ENCODE data around the gene DSCAML1. TPM values are rescaled to one million over a fixed set of nuclear protein-coding genes. Genes with fewer than 3 reads are reported as not detected.

DSCAML1 gene
- total RNA-seq, 4 donors from 2014 or later = 0.29 to 29.1 (median 3.4) TPM

GRCh38 chr11:117564321-117564720 is 232.7 kb downstream of the DSCAML1 start:
- no peak overlapping the region for H3K27ac ChIP-seq
- no peaks in the 10 kb centered on the region for H3K27me3 ChIP-seq
- intact Hi-C loops (cut with DNase I; ENCODE audit: low total_unique reads) = no loop called here
- DNase-seq = no peak
- H3K36me3 ChIP-seq = no peaks in the 10 kb centered on the region
- H3K9me3 ChIP-seq = no peaks in the 10 kb centered on the region
- no peak for TF ChIP-seq POLR2A (IDR thresholded peaks at IDR 0.05)
- no peak for TF ChIP-seq CTCF (IDR thresholded peaks at IDR 0.05)
- no peak overlapping the region for H3K4me3 ChIP-seq
- H3K4me1 ChIP-seq = no peaks in the 10 kb centered on the region

- TF ChIP-seq POLR2A (IDR thresholded peaks at IDR 0.05) (no peak), CTCF (IDR thresholded peaks at IDR 0.05) (no peak)
- intact Hi-C loops (cut with DNase I; ENCODE audit: low total_unique reads) = no loop called here
- no peak for DNase-seq
- Histone ChIP-seq H3K9me3 (no peaks in the 10 kb centered on the region), H3K4me3 (no peak overlapping the region), H3K27ac (no peak overlapping the region), H3K27me3 (no peaks in the 10 kb centered on the region), H3K4me1 (no peaks in the 10 kb centered on the region), H3K36me3 (no peaks in the 10 kb centered on the region)
Observed at GRCh38 chr11:117563556-117563955, 233.5 kb downstream of the DSCAML1 start.

GRCh38 chr11:117562136-117562535 is 234.9 kb downstream of the DSCAML1 start:
- intact Hi-C loops (cut with DNase I; ENCODE audit: low total_unique reads) = no loop called here
- Histone ChIP-seq H3K27me3 (no peaks in the 10 kb centered on the region), H3K36me3 (no peaks in the 10 kb centered on the region), H3K9me3 (no peaks in the 10 kb centered on the region), H3K4me1 (no peaks in the 10 kb centered on the region), H3K27ac (no peak overlapping the region), H3K4me3 (no peak overlapping the region)
- DNase-seq = no peak
- TF ChIP-seq CTCF (IDR thresholded peaks at IDR 0.05) (no peak), POLR2A (IDR thresholded peaks at IDR 0.05) (no peak)

- no peaks in the 10 kb centered on the region for H3K9me3 ChIP-seq
- TF ChIP-seq CTCF (IDR thresholded peaks at IDR 0.05) (no peak), POLR2A (IDR thresholded peaks at IDR 0.05) (no peak)
- no peak for DNase-seq
- no peaks in the 10 kb centered on the region for H3K4me1 ChIP-seq
- no peaks in the 10 kb centered on the region for H3K36me3 ChIP-seq
- H3K27ac ChIP-seq = no peak overlapping the region
- no peak overlapping the region for H3K4me3 ChIP-seq
- H3K27me3 ChIP-seq = no peaks in the 10 kb centered on the region
- intact Hi-C loops (cut with DNase I; ENCODE audit: low total_unique reads) = no loop called here
Observed at GRCh38 chr11:117560780-117561530, 236.1 kb downstream of the DSCAML1 start.

GRCh38 chr11:117559698-117560097 is 237.3 kb downstream of the DSCAML1 start:
- no peak overlapping the region for H3K4me3 ChIP-seq
- no peak for DNase-seq
- H3K4me1 ChIP-seq = no peaks in the 10 kb centered on the region
- no peaks in the 10 kb centered on the region for H3K9me3 ChIP-seq
- no peaks in the 10 kb centered on the region for H3K27me3 ChIP-seq
- TF ChIP-seq POLR2A (IDR thresholded peaks at IDR 0.05) = no peak
- TF ChIP-seq CTCF (IDR thresholded peaks at IDR 0.05) = no peak
- intact Hi-C loops (cut with DNase I; ENCODE audit: low total_unique reads) = no loop called here
- no peaks in the 10 kb centered on the region for H3K36me3 ChIP-seq
- no peak overlapping the region for H3K27ac ChIP-seq

Measured in uterus (tissue), 4 donors.